Mesodermal cell (in vitro differentiated cells): Measurements from ENCODE around the gene PRCC.

ENCODE experiments used
- H3K27ac ChIP-seq: 2 replicates; pipeline ENCODE4 v1.7.0; 2013; ENCODE audit warnings: mild to moderate bottlenecking, low read depth, low read length, moderate library complexity; ENCODE audit not compliant: severe bottlenecking
- H3K36me3 ChIP-seq: 2 replicates; pipeline ENCODE4 v1.7.1; 2013; ENCODE audit warnings: mild to moderate bottlenecking, low read length, moderate library complexity; ENCODE audit not compliant: control insufficient read depth, insufficient read depth
- H3K4me1 ChIP-seq: one replicate; pipeline ENCODE4 v1.7.1; 2013; ENCODE audit warnings: mild to moderate bottlenecking, low read length; ENCODE audit not compliant: insufficient read depth, control insufficient read depth, poor library complexity, severe bottlenecking
- H3K4me3 ChIP-seq: 2 replicates; pipeline ENCODE4 v1.7.0; 2013; ENCODE audit warnings: low read length, control low read depth, mild to moderate bottlenecking; ENCODE audit not compliant: insufficient read depth, poor library complexity, severe bottlenecking; ENCODE audit errors: extremely low read depth
- H3K9me3 ChIP-seq: 2 replicates; pipeline ENCODE4 v1.7.1; 2013; ENCODE audit warnings: mild to moderate bottlenecking, low read length, moderate library complexity; ENCODE audit not compliant: control insufficient read depth
- WGBS, 2 experiments: methylation state at CpG; one replicate each; pipeline ENCODE4 v1.1.5; 2013; ENCODE audit warnings: missing lambda C conversion rate in 2 of 2; ENCODE audit not compliant: insufficient coverage in 2 of 2; 5-methylcytosine and 5-hydroxymethylcytosine counted together

PRCC gene

DNA sequence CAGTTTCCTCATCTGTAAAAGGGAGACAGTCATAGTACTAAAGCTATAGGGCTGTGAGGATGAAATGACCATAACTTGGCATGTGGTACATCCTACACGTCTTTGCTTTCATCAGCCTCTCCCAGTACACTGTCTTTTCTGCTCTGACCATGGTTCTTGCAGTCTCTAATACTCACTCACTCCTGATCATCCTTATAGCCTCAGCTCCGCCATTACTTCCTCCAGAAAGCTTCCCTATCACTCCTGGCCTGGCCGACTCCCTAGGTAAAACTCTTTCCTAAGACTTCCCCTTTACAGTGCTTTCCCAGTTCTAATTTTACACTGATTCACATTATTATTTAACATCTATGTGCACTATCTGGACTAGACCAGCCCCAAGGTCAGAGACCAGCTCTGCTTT, 21.5 kb upstream of the PRCC start:
- H3K27ac ChIP-seq: peak overlapping the region; percentile 100
- 91 to 92% methylated on average over 3 of the region's 3 CpGs for WGBS, 2 experiments
- H3K4me1 ChIP-seq: peaks cover 45% of the 10 kb centered on the region

DNA sequence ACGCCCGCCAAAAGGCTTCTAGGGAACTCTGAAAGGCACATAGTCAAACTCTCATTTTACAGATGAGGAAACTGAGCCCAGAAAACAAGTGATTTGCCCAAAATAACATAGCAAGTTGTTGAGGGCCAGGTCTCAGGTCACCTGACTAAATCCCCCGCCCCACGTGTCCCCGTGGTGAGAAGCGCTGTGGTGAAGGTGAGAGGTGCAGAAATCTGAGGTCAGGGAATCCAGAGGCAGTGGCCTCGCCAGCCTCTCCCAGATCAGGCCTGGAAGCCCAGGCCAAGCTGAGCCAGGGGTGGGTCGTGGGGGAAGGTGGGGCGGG, 21.0 kb upstream of the PRCC start:
- peak overlapping the region; percentile 100 for H3K27ac ChIP-seq
- H3K4me3 ChIP-seq: peak overlapping the region; percentile 49
- H3K9me3 ChIP-seq: no peaks in the 10 kb centered on the region
- WGBS, 2 experiments: 24 to 28% methylated on average over 7 of the region's 9 CpGs
- peaks cover 43% of the 10 kb centered on the region for H3K4me1 ChIP-seq
- peaks cover 61% of the 10 kb centered on the region for H3K36me3 ChIP-seq

More for the DNA sequence above, 21.5 kb upstream of the PRCC start:
- H3K9me3 ChIP-seq: no peaks in the 10 kb centered on the region
- peak overlapping the region; percentile 49 for H3K4me3 ChIP-seq
- peaks cover 62% of the 10 kb centered on the region for H3K36me3 ChIP-seq

DNA sequence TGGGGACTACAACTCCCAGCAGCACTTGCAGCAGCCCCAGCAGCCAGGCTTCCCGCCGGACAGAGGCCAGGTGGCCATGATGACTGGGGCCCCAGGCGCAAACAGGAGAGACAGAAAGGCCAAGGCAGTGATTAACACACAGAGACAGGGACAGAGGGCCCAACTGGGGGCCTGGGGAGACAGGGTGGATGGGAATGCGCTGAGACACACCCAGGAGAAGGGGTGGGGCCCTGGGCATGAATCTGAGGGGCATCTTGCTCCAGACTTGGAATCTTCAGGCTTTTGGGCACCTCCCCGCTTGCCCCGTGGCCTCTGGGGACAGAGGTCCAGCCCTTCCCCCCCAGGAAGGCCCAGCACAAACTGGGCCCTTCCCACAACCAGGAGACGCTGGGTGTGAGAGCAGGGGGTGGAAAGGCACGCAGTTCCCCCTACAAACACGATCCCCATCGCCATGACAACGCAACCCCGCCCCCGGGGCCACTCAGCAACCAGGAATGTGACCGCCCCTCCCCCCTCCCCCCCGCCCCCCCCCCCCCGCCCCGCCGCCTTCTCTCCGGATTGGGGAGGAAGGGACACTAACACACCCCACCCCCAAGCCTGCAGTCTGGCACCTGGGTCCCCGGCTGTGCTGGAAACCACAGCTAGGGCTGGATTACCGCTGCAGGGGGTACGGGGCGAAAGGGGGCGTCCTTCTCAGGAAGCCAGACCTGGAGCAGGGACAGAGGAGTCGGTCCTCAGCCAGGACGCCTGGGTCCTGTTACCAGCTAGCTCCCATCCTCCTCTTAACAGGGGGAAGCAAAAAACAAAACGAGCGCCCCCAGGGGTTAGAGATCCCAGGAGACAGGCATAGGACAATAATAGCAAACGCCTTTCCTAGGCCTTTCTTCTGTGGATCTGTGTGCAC, 20.4 kb upstream of the PRCC start:
- Histone ChIP-seq H3K27ac (peak overlapping the region; percentile 100), H3K9me3 (no peaks in the 10 kb centered on the region), H3K4me1 (peaks cover 38% of the 10 kb centered on the region), H3K4me3 (peak overlapping the region; percentile 49), H3K36me3 (peaks cover 55% of the 10 kb centered on the region)
- 0 to 1% methylated on average over 14 to 16 of the region's 29 CpGs for WGBS, 2 experiments

DNA sequence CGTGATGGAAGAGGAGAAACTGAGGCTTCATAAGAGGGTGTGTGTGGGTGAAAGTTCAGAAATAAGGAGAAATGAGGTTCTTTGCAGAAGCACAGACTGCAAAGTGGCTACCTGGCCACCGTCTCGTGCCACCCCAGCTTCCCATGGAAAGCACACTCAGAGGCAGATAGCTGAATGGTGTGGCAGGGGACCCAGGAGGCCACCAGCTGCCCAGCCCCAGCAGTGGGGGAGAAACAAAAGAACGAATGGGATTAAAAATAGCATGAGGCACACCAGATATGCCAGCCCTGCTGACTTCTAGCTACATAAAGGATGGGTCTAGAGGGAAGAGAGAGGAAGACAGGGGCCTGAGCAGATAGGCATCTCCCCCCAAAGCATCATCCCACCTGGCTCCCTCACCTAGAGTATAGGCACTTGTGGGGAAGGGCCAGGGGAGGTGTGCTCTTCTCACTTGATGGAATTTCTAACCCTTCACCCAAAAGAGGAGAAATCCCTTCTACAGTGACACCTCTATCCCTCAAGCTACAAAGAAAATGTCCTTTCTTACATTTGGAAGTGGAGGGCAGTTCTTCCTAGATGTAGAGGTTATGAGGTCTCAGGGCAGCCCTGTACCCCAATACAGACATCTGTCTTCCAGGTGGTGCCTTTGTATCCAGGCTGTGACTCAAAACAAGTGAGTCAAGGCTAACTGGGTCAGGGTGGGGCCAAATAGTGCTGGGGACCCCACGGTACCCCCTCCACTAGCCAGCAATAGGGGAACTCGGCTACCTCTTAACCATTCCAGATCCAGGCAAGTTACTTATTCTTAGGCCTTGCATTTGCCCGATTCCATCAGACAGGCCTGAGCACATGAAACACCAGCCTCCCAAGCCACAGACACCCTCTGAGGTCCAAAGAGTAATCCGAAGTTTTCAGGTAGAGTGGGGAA, 19.3 kb upstream of the PRCC start:
- WGBS, 2 experiments: 32 to 34% methylated on average over 5 to 6 of the region's 8 CpGs
- Histone ChIP-seq H3K9me3 (no peaks in the 10 kb centered on the region), H3K4me3 (peak overlapping the region; percentile 95), H3K36me3 (peaks cover 45% of the 10 kb centered on the region), H3K27ac (peak overlapping the region; percentile 100), H3K4me1 (peaks cover 38% of the 10 kb centered on the region)

DNA sequence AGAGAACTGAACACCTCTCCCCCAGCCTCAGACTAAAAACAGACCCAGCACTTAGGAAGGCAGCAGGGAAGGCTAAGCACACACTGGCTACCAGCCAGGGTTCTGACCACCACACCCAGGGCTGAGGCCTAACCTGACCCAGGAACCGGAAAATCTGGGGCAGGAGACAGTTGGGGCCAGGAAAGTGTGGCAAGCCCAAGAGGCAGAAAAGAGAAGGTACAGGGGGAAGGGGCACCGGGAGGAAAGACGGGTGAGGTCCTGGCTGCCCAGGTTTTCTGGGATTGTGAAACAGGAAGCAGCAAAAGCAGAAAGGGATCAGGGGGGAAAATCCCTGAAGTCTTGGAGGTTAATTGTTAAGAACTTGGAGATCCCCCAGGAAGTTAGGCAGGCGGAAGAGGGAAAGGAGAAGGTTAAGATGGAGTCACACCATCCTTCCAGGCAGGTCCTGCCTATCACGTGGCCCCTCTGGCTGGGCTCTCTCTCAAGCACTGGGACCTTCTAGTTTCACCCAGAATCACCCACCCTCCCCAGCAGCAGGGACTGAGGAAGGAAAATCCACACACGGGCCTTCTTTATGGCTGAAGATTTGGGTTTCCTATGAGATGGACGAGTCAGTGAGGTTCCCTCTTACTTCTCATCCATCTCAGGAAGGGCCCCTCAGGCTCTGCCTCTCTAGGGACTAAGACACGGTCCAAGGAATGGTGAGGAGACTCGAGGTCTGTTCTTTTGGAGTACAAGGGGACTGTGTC, 18.5 kb upstream of the PRCC start:
- 71 to 81% methylated on average over 7 of the region's 9 CpGs for WGBS, 2 experiments
- no peaks in the 10 kb centered on the region for H3K9me3 ChIP-seq
- peaks cover 38% of the 10 kb centered on the region for H3K4me1 ChIP-seq
- peaks cover 36% of the 10 kb centered on the region for H3K36me3 ChIP-seq
- peak overlapping the region; percentile 100 for H3K27ac ChIP-seq
- H3K4me3 ChIP-seq: peak overlapping the region; percentile 95

DNA sequence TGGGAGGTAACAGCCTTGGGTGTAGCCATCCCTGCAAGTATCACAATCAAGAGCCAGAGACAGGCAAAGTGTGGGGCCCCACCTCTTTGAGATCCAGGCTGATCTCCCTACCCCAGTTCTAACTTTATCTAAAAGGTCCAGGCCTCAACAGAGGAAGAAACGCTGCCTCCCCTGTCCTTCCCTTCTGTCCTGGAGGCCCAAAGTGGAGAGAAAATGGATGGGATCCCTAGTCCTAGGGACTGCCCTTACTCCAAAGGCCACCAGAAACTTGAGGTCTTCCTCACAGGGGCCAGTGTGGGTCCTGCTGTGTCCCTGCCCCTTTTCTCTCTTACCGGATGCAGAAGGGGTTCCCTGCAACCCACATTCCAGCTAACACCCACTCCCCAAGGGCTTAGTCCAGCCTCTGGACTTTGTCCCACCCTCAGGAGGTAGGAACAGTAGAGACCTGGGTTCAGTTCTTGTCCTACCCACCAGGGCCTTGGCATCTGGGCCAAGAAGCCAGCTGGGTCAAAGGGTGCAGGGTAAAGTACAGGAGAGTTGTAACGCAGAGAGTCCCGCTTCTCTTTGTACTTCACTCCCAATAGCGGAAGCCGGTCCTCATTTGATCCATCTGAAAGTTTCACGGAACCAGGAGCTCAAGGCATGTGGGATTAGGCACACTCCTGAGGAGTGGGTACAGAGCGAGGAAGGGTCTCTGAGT, 17.8 kb upstream of the PRCC start:
- H3K9me3 ChIP-seq: no peaks in the 10 kb centered on the region
- peaks cover 38% of the 10 kb centered on the region for H3K4me1 ChIP-seq
- H3K27ac ChIP-seq: peak overlapping the region; percentile 100

DNA sequence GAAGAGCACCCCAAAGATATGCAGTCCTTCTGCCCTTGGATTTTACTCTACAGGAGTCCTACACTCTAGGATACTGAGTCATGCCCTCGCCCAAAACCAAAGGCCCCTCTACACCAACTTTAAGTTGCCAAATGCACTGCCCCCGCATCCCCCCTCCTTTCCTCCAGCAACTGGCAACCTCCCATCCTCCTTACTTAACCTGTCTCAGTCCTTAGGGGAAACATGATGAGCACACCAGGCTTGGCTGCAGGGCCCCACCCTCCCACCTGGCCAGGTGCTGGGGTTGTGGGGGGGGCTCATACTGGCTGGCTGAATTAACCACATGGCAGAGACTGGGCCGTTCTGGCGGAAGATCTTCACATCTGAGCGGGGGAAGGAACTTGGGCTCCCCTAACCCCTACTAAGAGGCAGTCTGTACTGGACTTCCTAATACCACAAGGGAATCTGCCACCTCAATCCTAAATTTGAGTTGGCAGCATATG, 17.1 kb upstream of the PRCC start:
- Histone ChIP-seq H3K4me1 (peaks cover 38% of the 10 kb centered on the region), H3K36me3 (peaks cover 24% of the 10 kb centered on the region), H3K9me3 (no peaks in the 10 kb centered on the region), H3K4me3 (peak overlapping the region; percentile 95), H3K27ac (peak overlapping the region; percentile 88)
- 7 to 9% methylated on average over 4 to 5 of the region's 5 CpGs for WGBS, 2 experiments

More for the DNA sequence above, 17.8 kb upstream of the PRCC start:
- Histone ChIP-seq H3K36me3 (peaks cover 30% of the 10 kb centered on the region), H3K4me3 (peak overlapping the region; percentile 95)
- WGBS, 2 experiments: 60 to 81% methylated on average over 2 to 7 of the region's 8 CpGs

DNA sequence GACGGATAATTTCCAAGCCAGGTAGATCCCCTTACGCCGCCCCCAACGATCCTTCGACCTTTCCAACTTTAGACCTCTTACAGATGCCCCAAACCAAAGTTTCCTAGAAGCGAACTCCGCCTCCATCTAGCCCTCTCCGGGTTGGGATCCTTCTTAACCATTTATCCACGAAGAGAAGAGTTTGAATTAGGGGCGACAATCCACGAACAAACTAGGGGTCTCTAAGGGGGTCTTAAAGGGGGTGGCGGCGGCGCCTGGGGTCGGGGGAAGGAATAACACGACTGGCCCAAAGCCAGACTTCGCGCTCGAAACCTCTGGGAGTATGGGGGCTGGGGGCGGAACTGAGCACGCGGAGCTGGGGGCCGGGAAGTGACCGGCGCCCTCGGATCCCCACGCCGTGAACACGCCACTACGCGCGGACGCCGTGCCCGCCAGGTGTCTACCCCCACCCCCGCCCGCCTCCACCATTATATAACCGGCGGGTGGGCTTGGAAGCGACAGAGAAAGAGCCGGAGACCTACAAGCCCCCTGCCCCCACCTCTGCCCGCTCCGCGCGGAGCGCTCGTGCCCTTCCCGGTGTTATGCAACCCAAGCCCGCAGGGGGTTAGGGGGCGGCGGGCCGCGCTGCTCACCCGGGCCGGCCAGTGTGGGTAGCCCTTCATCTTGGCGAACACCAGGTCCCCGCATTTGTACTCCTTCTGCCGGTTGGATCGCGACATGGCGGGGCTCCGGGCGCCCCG, 16.5 kb upstream of the PRCC start:
- Histone ChIP-seq H3K36me3 (peaks cover 17% of the 10 kb centered on the region), H3K4me3 (peak overlapping the region; percentile 95), H3K27ac (peak overlapping the region; percentile 88), H3K4me1 (peaks cover 37% of the 10 kb centered on the region), H3K9me3 (no peaks in the 10 kb centered on the region)
- 0% methylated on average over 21 to 30 of the region's 64 CpGs for WGBS, 2 experiments

DNA sequence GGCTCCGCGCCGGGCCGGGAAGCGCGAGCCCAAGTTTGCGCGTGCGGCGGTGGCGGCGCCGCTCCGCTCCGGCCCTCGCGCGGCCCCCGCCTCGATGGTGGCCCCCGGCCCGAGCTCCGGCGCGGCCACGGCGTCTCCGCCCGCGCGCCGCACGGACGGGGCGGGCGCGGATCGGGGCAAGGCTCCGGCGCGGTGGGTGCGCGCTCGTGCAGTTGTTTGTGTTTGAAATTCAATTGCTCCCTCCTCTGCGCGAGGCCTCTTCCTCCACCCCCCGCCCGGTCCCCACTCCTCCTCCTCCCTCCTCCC, 15.9 kb upstream of the PRCC start, which contains the start of gene HDGF:
TSS of gene HDGF (minus strand) at position 225 of the 306 bp plus-strand sequence. CDS start 246 bp downstream, outside the sequence.
- Histone ChIP-seq H3K4me3 (peak within 1 kb of the TSS; percentile 95), H3K27ac (peak within 1 kb of the TSS; percentile 88), H3K9me3 (no peaks in the 10 kb centered on the region), H3K4me1 (peaks cover 32% of the 10 kb centered on the region), H3K36me3 (peaks cover 17% of the 10 kb centered on the region)
- WGBS, 2 experiments: 0% methylated on average over 8 to 26 of the region's 48 CpGs
